IPS-NIHi11 (cell line): ENCODE measurements around the gene PSD.

Experiments
- DNase-seq: peaks from one replicate; pipeline ENCODE4 v3.0.0; 2012; ENCODE audit warnings: mixed read lengths, low spot score

PSD gene

GRCh38 chr10:102420181-102420713 is 1.7 kb upstream of the PSD start:
- no peak for DNase-seq

- DNase-seq, result peak; percentile 85
These were observed 940 bp upstream of the PSD start for GRCh38 chr10:102419269-102420180.

GRCh38 chr10:102416695-102417094 is 1.9 kb downstream of the PSD start:
- no peak for DNase-seq

GRCh38 chr10:102416283-102416682 is 2.3 kb downstream of the PSD start:
- DNase-seq, result no peak

DNA sequence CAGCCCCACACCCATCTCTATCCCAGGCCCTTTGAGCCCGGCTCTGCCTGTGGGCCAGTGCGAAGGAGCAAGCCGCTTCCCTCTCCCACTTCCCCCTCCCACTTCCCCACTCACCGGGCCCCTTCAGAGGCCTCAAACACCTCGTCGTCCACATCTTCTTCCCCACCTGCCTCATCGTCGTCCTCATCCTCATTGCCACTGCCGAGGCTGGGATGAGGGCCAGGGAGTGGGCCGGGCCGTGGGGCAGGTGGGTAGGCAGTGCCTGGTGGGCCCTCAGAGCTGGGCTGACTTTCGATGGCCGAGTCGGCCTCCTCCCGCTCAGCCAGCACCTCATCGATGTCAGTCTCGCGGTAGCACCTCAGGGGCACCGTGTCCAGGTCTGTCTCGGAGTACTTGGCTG is 3.8 kb downstream of the PSD start:
- DNase-seq, result no peak

DNA sequence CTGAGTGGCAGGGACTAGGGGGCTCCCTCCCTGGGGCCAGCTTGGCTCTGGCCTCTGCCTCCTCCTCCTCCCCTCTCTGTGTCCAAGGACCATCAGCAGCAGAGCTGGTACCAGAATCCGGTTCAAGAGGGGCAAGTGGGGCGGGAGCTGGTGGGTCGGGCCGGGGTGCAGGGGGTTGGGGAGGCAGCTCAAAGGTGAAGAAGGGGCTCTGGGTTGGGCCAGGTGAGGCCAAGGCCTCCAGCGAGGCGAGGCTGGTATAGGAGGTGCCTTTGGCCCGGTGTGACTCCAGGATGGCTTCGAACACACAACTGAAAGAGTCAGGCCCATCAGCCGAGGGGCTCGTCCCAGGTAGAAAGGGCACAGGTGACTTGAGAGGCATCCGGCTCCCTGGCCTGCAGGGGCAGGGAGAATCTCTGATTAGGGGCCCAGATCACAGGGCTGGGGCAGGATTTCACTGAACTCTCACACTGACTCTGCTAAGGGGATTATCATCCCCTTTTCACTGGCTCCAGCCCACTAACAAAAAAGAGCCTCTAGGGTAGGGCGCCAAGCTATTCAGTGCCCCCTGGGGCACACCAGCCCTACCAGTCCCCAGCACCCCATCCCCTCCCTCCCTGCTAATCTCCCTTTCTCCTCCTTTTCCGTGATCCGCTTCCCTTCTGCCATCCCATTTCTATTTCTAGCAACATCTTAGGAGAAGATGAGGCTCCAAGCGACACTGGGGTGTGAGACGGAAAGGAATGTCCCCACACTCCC is 4.6 kb downstream of the PSD start:
- DNase-seq, result no peak

DNA sequence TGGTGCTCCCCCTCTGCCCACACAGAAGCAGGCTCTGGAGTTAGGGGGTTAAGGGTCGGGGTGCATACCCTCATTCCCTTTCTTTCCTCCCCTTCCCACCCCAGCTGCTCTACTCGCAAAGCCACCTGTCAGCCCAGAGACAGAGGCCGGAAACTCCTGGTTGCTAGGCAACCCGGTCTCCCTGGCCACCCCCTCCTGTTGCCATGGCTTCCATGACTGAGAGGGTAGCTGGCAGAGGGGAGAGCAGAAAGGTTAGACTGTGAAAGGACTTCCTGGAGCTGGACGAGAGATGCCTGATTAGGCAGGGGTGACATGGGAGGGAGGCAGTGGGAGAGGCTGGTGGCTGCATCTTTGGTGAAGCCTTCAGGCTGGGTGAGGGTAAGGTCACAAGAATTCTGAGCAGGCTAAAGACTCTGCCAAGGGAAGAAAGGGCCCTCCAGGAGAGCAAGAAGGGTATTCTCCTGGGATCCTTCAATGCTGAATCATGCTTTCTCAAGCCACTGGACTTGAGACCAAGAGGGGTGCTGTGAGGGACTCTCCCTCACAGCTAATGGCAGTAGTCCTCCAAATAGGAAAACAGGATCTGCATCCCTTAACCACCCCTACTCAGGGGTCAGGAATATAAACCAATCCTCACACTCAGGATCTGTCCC is 5.4 kb downstream of the PSD start:
- peak; percentile 81 for DNase-seq

DNA sequence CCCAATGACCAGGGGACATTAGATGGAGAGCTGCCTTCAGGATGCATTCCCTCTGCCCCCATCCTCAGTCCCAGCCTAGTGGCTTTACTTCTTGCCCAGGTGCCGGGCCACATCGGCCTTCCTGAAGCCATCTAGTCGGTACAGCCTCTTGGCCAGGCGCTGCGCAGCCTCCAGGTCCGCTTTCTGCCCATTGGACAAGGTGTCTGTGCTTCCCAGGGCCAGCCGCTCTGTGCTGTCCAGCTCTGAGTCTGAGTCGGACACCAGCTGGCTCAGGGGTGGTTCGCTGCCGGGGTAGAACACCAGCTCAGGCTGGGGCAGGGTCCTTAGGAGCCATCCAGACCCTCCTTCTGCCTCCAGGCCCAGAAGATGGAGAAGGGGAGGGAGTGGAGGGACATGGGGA is 6.3 kb downstream of the PSD start:
- DNase-seq, result no peak

DNA sequence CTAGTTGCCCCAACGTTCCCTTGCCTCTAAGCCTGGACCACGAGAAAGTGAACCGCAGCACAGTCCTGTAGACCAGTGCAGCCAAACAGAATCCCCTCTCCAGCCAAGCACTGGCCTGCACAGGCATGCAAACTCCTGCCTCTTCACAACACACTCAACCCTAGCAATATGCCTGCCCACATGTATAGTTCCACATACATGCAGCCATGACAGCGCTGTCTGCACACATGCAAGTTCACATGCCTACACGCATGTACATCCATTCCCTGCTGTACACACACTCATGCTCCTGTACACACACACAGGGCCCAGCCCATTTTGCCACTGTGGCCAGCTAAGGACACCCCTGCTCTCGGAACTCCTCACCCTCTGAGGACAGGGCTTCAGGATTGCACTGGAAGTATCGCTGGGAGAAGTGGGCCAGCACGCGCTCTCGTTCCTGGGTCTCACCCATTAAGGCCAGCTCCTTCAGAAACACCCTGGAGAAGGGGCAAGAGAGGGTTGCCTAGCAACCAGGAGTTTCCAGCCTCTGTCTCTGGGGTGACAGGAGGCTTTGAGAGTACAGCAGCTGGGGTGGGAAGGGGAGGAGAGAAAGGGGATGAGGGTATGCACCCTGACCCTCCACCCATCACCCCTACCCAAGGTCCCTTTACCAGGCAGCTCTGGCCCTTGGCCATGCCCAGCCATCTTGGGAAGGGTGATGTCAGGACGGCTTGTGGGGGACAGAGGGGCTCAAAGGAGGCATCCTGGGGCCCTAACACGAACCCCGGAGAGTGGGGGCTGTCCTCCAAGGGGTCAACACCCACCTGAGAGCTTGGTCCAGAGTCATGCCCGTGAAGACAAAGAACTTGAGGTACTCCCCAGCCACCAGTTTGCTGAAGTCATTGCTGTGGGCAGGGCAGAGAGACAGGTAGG is 7.0 kb downstream of the PSD start:
- DNase-seq, result no peak

- peak; percentile 54 for DNase-seq
These were observed 8.0 kb downstream of the PSD start for GRCh38 chr10:102410429-102411073.

- DNase-seq, result peak; percentile 34
These were observed 8.8 kb downstream of the PSD start for GRCh38 chr10:102409604-102410428.

DNA sequence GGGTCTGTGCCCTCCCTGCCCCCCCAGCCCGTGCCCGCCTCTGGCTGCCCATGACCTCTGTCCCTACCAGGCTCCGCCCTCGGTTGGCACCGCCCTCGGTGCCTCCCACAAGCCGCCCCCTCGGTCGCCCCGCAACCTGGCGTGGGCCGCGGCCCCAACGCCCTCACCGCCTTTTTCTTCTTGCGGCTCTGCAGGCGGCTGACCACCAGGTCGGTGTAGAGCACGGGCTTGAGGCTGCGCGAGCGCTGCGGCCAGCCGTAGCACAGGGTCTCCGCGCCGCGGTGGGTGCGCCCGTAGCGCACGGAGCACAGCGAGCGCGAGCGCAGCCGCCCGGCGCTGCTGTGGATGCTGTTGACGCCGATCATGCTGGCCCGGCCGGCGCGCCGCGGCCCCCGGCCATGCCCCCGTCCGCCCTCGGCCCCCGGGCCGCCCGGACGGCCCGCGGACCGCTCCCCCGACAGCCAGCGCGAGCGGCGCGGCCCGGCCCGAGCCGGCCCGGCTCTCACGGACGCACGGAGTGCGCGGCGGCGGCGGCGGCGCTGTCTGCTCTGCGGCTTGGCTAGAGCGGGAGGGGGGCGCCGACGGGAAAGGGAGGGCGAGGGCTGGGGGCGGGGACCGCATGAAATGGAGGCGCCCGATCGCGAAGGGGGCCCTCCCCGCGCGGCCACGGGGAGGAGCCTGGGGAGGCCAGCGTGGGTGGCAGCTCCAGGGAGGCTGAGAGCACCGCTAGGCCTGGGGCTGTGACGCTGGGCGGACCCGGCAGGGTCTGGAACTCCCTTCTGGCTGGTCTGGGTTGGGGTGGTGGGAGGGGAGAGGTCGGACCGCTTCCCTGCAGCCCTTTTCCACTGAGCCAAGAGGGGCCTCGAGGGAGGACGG is 9.6 kb downstream of the PSD start:
- DNase-seq, result peak; percentile 70

- DNase-seq, result no peak
These were observed 10.4 kb downstream of the PSD start for GRCh38 chr10:102408131-102408727.

DNA sequence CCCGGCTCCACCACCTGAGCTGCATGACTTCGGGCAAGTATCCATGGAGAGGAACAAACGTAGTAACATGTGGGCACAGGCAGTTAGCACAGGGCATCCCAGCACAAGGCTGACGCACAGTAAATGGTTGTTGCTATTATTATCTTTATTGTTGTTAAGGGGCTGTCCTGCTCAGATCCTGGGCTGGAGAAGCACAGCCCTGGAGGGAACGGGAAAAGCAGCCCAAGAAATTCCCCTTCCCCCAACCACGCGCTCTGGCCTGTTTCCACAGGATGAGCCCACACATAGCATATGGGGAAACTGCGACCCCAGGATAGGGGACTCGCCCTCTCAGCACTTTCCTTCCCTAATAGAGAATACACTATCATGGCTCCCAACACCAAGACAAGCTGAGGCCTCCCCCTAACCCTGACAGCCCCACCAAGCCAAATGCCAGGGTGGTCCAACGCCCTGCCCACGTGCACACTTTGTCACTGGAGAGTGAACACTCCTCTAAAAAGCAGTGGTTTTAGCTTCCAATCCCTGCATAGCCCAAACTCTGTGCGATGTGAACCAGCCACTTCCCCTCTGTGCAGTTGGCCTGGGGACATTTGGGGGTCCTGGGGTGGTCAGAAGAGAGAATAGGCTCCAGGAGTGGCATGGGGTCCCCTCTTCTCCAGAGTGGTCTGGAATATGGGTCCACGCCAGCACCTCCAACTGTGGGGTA is 11.0 kb downstream of the PSD start:
- no peak for DNase-seq

DNA sequence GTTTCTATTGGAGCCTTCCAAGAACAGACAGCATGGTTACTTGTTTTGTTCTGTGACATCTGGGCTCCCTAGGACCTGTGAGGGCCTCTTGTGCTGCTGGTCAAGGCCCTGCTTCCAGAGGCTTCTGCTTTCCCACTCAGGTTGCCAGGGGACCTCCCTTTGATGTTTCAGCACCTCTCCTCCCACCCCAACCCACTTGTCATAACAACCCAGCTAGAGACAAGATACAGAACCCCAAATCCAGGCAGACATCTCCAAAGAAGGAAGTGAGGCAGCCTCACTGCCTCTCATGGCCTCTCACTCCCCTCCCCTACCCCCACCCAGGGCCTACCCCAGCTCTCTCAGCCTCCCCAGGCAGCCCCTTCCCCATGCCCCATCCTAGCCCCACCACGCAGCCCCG is 11.8 kb downstream of the PSD start:
- no peak for DNase-seq

DNA sequence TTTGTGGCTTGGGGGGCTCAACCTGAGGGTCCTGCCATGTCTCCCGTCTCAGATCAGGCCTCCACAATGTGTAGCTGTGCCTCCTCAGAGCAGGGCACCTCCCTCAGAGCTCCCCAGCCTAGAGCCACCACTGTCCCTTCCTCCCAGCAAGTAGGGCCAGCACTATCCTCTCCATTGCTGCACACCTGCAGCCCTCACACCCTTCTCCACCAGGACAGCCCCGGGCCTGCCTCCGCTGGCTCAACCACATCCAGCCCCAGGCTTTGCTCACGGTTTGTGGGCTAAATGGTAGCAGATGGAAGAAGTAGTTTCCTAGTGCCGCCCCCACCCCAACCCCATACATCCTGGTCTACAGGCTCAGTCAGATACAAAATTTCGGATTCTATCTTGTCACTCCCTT is 13.0 kb downstream of the PSD start:
- DNase-seq, result no peak

GRCh38 chr10:102405108-102405571 is 13.4 kb downstream of the PSD start:
- DNase-seq, result no peak
